Spleen (tissue), 7 donors: ENCODE results near the gene HINT1.

Source experiments
- POLR2A ChIP-seq, 3 donors: fragments of 450-650 bp; IDR thresholded peaks; one replicate each; pipeline ENCODE4 v1.5.1; 2017; ENCODE audit warnings: antibody characterized with exemption in 3 of 3, mild to moderate bottlenecking in 1 of 3
- TF ChIP-seq, protein P1 (sequence below), 11 experiments: fragments of 200-600 bp in 7 of 11; fragments of 450-650 bp in 4 of 11; sonication (generic) in 4 of 11; IDR thresholded peaks in 8 of 11; conservative IDR thresholded peaks in 3 of 11; 1 replicate in 7 of 11; 2 replicates in 4 of 11; pipeline versions ENCODE4 v1.4.0 to v1.8.0; 2016 to 2021; ENCODE audit warnings: antibody characterized with exemption in 11 of 11, inconsistent platforms in 4 of 11, mild to moderate bottlenecking in 1 of 11
- donor health status: DM: no; HTN: no; CAD: no; lungs with moderate emphysema.
- donor health status: DM: no; HTN: no; CAD: no.
- donor health status: DM: no; HTN: no; CAD: no.

DNA sequence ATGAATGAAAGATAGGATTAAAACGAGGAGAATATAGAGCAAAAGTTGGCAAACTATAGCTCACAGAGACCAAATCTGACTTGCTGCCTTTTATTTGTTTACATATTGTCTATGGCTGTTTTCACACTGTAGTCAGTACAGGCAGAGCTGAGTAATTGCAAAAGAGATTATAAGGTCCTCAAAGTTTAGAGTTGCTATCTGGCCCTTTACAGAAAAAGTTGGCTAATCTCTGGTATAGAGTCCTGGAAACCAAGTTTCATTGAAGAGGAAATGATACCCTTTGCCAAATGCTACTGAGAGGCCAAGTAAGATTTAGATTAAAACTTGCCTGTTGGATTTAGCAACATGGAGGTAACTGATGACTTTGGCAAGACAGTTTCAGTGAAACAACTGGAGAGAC, 41.7 kb upstream of the HINT1 start:
- TF ChIP-seq, protein P1, sequence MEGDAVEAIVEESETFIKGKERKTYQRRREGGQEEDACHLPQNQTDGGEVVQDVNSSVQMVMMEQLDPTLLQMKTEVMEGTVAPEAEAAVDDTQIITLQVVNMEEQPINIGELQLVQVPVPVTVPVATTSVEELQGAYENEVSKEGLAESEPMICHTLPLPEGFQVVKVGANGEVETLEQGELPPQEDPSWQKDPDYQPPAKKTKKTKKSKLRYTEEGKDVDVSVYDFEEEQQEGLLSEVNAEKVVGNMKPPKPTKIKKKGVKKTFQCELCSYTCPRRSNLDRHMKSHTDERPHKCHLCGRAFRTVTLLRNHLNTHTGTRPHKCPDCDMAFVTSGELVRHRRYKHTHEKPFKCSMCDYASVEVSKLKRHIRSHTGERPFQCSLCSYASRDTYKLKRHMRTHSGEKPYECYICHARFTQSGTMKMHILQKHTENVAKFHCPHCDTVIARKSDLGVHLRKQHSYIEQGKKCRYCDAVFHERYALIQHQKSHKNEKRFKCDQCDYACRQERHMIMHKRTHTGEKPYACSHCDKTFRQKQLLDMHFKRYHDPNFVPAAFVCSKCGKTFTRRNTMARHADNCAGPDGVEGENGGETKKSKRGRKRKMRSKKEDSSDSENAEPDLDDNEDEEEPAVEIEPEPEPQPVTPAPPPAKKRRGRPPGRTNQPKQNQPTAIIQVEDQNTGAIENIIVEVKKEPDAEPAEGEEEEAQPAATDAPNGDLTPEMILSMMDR (IDR thresholded peaks at IDR 0.05 in 8 of 11, conservative IDR thresholded peaks at IDR 0.05 in 3 of 11): no peak
- TF ChIP-seq POLR2A (IDR thresholded peaks at IDR 0.05): no peak
